Coronary artery (tissue), 2 donors: Measurements from ENCODE around the gene CBFA2T2.
"Not testable (repeated sequence)": the region's sequence is repeated elsewhere in the genome, so short reads cannot be mapped to it uniquely, and the experiment has no call there.

Source experiments
- DNase-seq: peaks from one replicate; pipeline ENCODE4 v3.0.0-alpha.2; 2017; ENCODE audit warnings: low spot score
- H3K27ac ChIP-seq, 2 donors: fragments of 200-600 bp; sonication (generic); one replicate each; pipeline ENCODE4 v1.5.1; 2016 to 2019
- H3K4me3 ChIP-seq: fragments of 200-600 bp; sonication (generic); 2 replicates; pipeline ENCODE4 v1.5.1; 2016; ENCODE audit warnings: mild to moderate bottlenecking, moderate library complexity
- TF ChIP-seq, protein P1 (sequence below): fragments of 200-600 bp; sonication (generic); IDR thresholded peaks from one replicate; pipeline ENCODE4 v1.5.1; 2019; ENCODE audit warnings: antibody characterized with exemption

The CBFA2T2 gene

DNA sequence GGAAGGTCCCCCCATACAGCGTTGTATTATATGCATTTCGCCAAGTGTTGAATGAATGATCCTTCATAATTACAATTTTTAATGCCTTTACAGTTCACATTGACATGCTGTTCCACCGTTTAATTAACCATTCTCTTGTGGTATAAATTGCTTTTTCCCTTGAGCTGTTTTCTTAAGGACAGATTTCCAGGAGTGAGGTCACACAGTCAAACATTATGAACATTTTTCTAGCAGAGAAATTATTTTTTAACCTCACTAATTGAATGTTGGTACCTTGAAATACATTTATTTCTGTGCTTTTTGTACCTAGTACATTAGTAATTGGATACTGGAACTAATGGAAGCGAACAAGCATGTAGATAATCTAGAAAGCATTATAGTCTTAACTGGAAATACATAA lies 95.5 kb downstream of the CBFA2T2 start:
- DNase-seq, result no peak
- H3K4me3 ChIP-seq, result no peak overlapping the region
- H3K27ac ChIP-seq, result no peak overlapping the region
- TF ChIP-seq, protein P1, sequence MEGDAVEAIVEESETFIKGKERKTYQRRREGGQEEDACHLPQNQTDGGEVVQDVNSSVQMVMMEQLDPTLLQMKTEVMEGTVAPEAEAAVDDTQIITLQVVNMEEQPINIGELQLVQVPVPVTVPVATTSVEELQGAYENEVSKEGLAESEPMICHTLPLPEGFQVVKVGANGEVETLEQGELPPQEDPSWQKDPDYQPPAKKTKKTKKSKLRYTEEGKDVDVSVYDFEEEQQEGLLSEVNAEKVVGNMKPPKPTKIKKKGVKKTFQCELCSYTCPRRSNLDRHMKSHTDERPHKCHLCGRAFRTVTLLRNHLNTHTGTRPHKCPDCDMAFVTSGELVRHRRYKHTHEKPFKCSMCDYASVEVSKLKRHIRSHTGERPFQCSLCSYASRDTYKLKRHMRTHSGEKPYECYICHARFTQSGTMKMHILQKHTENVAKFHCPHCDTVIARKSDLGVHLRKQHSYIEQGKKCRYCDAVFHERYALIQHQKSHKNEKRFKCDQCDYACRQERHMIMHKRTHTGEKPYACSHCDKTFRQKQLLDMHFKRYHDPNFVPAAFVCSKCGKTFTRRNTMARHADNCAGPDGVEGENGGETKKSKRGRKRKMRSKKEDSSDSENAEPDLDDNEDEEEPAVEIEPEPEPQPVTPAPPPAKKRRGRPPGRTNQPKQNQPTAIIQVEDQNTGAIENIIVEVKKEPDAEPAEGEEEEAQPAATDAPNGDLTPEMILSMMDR, result no peak

DNA sequence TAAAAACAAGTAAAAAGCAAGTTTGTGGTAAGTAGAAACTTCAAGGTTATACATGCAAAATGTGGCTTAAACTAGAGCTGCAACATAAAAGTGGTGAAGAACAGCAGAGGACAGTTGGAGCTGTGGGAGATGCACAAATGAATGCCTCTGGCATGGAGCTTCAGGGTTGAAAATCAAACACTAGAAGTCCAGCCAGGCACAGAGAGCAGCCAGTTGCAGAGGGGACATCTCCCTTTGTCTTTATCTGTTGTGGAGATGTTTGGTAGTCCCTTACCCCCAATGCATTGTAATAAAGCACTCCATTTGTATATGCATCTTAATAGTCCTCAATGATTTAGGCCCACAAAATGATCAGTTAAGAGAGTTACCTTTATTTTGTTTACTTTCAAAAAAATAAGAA lies 99.2 kb downstream of the CBFA2T2 start:
- TF ChIP-seq, protein P1, result no peak
- no peak for DNase-seq
- no peak overlapping the region for H3K27ac ChIP-seq
- no peak overlapping the region for H3K4me3 ChIP-seq

DNA sequence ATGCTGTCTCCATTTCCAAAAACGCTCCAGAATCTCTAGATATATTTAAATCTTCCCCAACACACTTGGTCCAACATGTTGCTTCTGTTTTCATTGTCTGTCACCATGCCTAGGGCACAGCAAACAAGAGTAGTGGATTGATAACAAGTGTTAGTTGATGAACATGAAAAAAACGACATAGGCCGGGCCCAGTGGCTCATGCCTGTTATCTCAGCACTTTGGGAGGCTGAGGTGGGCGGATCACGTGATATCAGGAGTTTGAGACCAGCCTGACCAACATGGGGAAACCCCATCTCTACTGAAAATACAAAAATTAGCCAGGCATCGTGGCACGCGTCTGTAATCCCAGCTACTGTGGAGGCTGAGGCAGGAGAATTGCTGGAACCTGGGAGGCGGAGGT lies 102.0 kb downstream of the CBFA2T2 start:
- not testable (repeated sequence) for DNase-seq, H3K4me3 ChIP-seq, H3K27ac ChIP-seq

DNA sequence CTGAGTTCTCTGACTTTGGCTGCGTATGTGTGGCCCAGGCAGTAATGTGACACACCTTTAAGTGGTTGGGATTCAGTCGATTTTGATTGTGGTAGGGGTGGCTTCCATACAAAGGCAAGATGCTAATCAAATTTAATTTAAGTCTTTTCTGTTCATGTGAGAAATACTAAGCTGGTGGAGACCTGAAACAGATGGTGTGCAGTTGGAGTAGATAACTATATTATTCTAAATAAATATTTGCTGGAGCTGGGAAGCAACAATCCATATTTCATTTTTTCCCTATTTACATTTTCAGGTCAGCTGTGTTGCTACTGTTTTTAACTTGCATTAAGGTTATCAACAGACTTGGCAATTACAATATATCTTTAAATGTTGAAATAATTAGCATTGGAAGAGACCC lies 104.8 kb downstream of the CBFA2T2 start:
- no peak overlapping the region for H3K27ac ChIP-seq
- DNase-seq, result no peak
- TF ChIP-seq, protein P1, result no peak
- no peak overlapping the region for H3K4me3 ChIP-seq

DNA sequence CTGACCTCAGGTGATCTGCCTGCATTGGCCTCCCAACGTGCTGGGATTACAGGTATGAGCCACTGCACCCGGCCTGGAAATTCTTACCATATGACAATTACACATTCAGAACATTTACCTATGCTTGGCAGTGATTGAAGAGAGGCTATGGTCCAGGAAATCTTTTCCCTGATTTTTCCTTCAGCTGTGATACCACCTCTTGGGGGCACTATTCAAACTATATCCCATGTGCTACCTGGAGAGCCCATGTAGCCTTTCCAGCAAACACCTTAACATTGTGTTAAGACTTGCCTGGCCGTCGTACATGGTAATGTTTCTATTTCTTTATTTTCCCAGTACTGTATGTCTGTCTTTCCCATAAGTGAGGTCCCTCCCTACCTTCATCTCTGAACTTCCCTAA lies 110.5 kb downstream of the CBFA2T2 start:
- TF ChIP-seq, protein P1, result no peak

DNA sequence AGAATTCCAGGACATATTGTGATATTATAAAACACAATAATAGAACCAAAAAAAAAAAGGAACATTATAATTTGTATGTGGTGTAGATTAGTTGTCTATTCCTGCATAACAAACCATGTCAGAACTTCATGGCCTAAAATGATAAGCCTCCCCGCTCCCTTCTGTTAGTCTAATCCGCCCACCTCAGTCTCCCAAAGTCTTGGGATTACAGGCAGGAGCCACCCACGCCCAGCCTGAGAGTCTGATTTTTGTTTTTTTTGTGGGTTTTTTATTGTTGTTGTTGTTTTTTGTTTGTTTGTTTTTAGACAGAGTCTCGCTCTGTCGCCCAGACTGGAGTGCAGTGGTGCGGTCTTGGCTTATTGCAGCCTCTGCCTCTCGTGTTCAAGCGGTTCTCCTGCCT lies 111.1 kb downstream of the CBFA2T2 start:
- Histone ChIP-seq H3K27ac (no peak overlapping the region), H3K4me3 (no peak overlapping the region)
- TF ChIP-seq, protein P1, result no peak
- DNase-seq, result no peak

More for the DNA sequence above, 110.5 kb downstream of the CBFA2T2 start:
- Histone ChIP-seq H3K4me3 (no peak overlapping the region), H3K27ac (no peak overlapping the region)
- no peak for DNase-seq

DNA sequence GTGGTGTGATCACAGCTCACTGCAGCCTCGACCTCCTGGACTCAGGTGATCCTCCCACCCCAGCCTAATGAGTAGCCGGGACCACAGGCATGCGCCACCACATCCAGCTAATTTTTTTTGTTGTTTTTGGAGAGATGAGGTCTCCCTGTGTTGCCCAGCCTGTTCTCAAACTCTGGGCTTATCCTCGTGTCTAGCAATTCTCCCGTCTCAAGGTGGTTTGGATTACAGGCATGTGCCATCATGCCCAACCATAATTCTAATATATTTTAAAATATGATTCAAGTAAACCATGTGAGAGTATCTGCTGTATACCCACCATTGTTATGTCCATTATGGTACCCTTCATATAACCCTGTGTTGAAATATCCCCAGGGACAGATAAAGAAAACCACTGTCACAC lies 112.0 kb downstream of the CBFA2T2 start:
- TF ChIP-seq, protein P1, result no peak
- no peak for DNase-seq
- no peak overlapping the region for H3K4me3 ChIP-seq
- H3K27ac ChIP-seq, result no peak overlapping the region
